Measurements from ENCODE around the gene CFAP46.

CFAP46 gene

GRCh38 chr10:132977076-132977475, 34.7 kb upstream of the CFAP46 start:
- TF ChIP-seq REST (IDR thresholded peaks at IDR 0.05; ENCODE audit: insufficient read depth in 1 of 2, low read depth in 2 of 2, low read length in 2 of 2) (no peak), POLR2AphosphoS5 (IDR thresholded peaks at IDR 0.05; ENCODE audit: low read depth, low read length) (no peak), FOXP2 (optimal IDR thresholded peaks at IDR 0.05; ENCODE audit: borderline replicate concordance, extremely low read depth, extremely low read length, insufficient read depth) (no peak), TAF1 (IDR thresholded peaks at IDR 0.05; ENCODE audit: borderline replicate concordance, insufficient read depth, low read length) (no peak), SIN3A (IDR thresholded peaks at IDR 0.05; ENCODE audit: borderline replicate concordance, insufficient read depth, low read length) (no peak)

GRCh38 chr10:132975831-132976682, 33.7 kb upstream of the CFAP46 start:
- no peak for TF ChIP-seq REST (IDR thresholded peaks at IDR 0.05; ENCODE audit: insufficient read depth in 1 of 2, low read depth in 2 of 2, low read length in 2 of 2)
- TF ChIP-seq POLR2AphosphoS5 (IDR thresholded peaks at IDR 0.05; ENCODE audit: low read depth, low read length) = no peak
- no peak for TF ChIP-seq TAF1 (IDR thresholded peaks at IDR 0.05; ENCODE audit: borderline replicate concordance, insufficient read depth, low read length)
- no peak for TF ChIP-seq FOXP2 (optimal IDR thresholded peaks at IDR 0.05; ENCODE audit: borderline replicate concordance, extremely low read depth, extremely low read length, insufficient read depth)
- TF ChIP-seq SIN3A (IDR thresholded peaks at IDR 0.05; ENCODE audit: borderline replicate concordance, insufficient read depth, low read length) = no peak

GRCh38 chr10:132974886-132975830, 32.8 kb upstream of the CFAP46 start:
- TF ChIP-seq TAF1 (IDR thresholded peaks at IDR 0.05; ENCODE audit: borderline replicate concordance, insufficient read depth, low read length) (no peak), FOXP2 (optimal IDR thresholded peaks at IDR 0.05; ENCODE audit: borderline replicate concordance, extremely low read depth, extremely low read length, insufficient read depth) (no peak), POLR2AphosphoS5 (IDR thresholded peaks at IDR 0.05; ENCODE audit: low read depth, low read length) (no peak), SIN3A (IDR thresholded peaks at IDR 0.05; ENCODE audit: borderline replicate concordance, insufficient read depth, low read length) (no peak), REST (IDR thresholded peaks at IDR 0.05; ENCODE audit: insufficient read depth in 1 of 2, low read depth in 2 of 2, low read length in 2 of 2) (no peak)

GRCh38 chr10:132974249-132974796, 32.0 kb upstream of the CFAP46 start:
- TF ChIP-seq TAF1 (IDR thresholded peaks at IDR 0.05; ENCODE audit: borderline replicate concordance, insufficient read depth, low read length) (no peak), FOXP2 (optimal IDR thresholded peaks at IDR 0.05; ENCODE audit: borderline replicate concordance, extremely low read depth, extremely low read length, insufficient read depth) (no peak), POLR2AphosphoS5 (IDR thresholded peaks at IDR 0.05; ENCODE audit: low read depth, low read length) (no peak), SIN3A (IDR thresholded peaks at IDR 0.05; ENCODE audit: borderline replicate concordance, insufficient read depth, low read length) (no peak), REST (IDR thresholded peaks at IDR 0.05; ENCODE audit: insufficient read depth in 1 of 2, low read depth in 2 of 2, low read length in 2 of 2) (no peak)
